ENCODE data around the gene TGFBR3. TPM values are rescaled to one million over a fixed set of nuclear protein-coding genes. Genes with fewer than 3 reads are reported as not detected.

The TGFBR3 gene
- total and polyA plus RNA-seq, 2 experiments from 2014 or later, result 46.8 to 68.3 TPM

GRCh38 chr1:91730801-91731732 is 154.9 kb downstream of the TGFBR3 start:
- Histone ChIP-seq H3K27me3 (no peaks in the 10 kb centered on the region), H3K4me3 (no peak overlapping the region), H3K9me3 (ENCODE audit: low read depth) (no peaks in the 10 kb centered on the region), H3K4me1 (ENCODE audit: insufficient read depth) (peaks cover 21% of the 10 kb centered on the region), H3K4me2 (no peak overlapping the region), H3K79me2 (no peaks in the 10 kb centered on the region), H3K9me2 (replicated peaks; ENCODE audit: insufficient read depth) (no peaks in the 10 kb centered on the region), H4K20me1 (ENCODE audit: insufficient read depth, poor library complexity, severe bottlenecking) (no peaks in the 10 kb centered on the region), H3K27ac (peak overlapping the region; percentile 43), H3K36me3 (replicated peaks; ENCODE audit: insufficient read depth, low read depth) (no peaks in the 10 kb centered on the region), H2AFZ (no peak overlapping the region)
- peak; percentile 68 for DNase-seq (ENCODE audit: low spot score)
- 69% methylated on average over 15 of the region's 15 CpGs for WGBS (ENCODE audit: low lambda C conversion rate, missing lambda C conversion rate)
- no peak for TF ChIP-seq CTCF (IDR thresholded peaks at IDR 0.05; ENCODE audit: poor library complexity)
- TF ChIP-seq EZH2 (IDR thresholded peaks at IDR 0.05; ENCODE audit: borderline replicate concordance), result no peak
- TF ChIP-seq EZH2phosphoT487 (IDR thresholded peaks at IDR 0.05; ENCODE audit: low read depth, severe bottlenecking, unreplicated experiment), result no peak

- Histone ChIP-seq H3K27ac (peak overlapping the region; percentile 43), H3K79me2 (no peaks in the 10 kb centered on the region), H2AFZ (no peak overlapping the region), H3K36me3 (replicated peaks; ENCODE audit: insufficient read depth, low read depth) (no peaks in the 10 kb centered on the region), H3K4me1 (ENCODE audit: insufficient read depth) (peaks cover 18% of the 10 kb centered on the region), H3K4me2 (no peak overlapping the region), H4K20me1 (ENCODE audit: insufficient read depth, poor library complexity, severe bottlenecking) (no peaks in the 10 kb centered on the region), H3K9me2 (replicated peaks; ENCODE audit: insufficient read depth) (no peaks in the 10 kb centered on the region), H3K9me3 (ENCODE audit: low read depth) (no peaks in the 10 kb centered on the region), H3K4me3 (no peak overlapping the region), H3K27me3 (no peaks in the 10 kb centered on the region)
- TF ChIP-seq EZH2phosphoT487 (IDR thresholded peaks at IDR 0.05; ENCODE audit: low read depth, severe bottlenecking, unreplicated experiment) (no peak), CTCF (IDR thresholded peaks at IDR 0.05; ENCODE audit: poor library complexity) (no peak), EZH2 (IDR thresholded peaks at IDR 0.05; ENCODE audit: borderline replicate concordance) (no peak)
- DNase-seq (ENCODE audit: low spot score), result no peak
- 95% methylated on average over 11 of the region's 11 CpGs for WGBS (ENCODE audit: low lambda C conversion rate, missing lambda C conversion rate)
Observed at GRCh38 chr1:91729621-91730358, 156.2 kb downstream of the TGFBR3 start.

GRCh38 chr1:91727763-91728162 is 158.2 kb downstream of the TGFBR3 start:
- no peaks in the 10 kb centered on the region for H3K27me3 ChIP-seq

More at GRCh38 chr1:91727763-91728162, 158.2 kb downstream of the TGFBR3 start:
- H3K9me3 ChIP-seq (ENCODE audit: low read depth), result no peaks in the 10 kb centered on the region
- no peaks in the 10 kb centered on the region for H4K20me1 ChIP-seq (ENCODE audit: insufficient read depth, poor library complexity, severe bottlenecking)
- no peak overlapping the region for H3K4me3 ChIP-seq
- peak overlapping the region; percentile 3 for H3K27ac ChIP-seq
- TF ChIP-seq CTCF (IDR thresholded peaks at IDR 0.05; ENCODE audit: poor library complexity) (no peak), EZH2phosphoT487 (IDR thresholded peaks at IDR 0.05; ENCODE audit: low read depth, severe bottlenecking, unreplicated experiment) (no peak), EZH2 (IDR thresholded peaks at IDR 0.05; ENCODE audit: borderline replicate concordance) (no peak)
- no peaks in the 10 kb centered on the region for H3K79me2 ChIP-seq
- no peak overlapping the region for H3K4me2 ChIP-seq
- no peaks in the 10 kb centered on the region for H3K36me3 ChIP-seq (replicated peaks; ENCODE audit: insufficient read depth, low read depth)
- DNase-seq (ENCODE audit: low spot score), result no peak
- H3K4me1 ChIP-seq (ENCODE audit: insufficient read depth), result peaks cover 10% of the 10 kb centered on the region
- WGBS (ENCODE audit: low lambda C conversion rate, missing lambda C conversion rate), result 93% methylated on average over 2 of the region's 2 CpGs
- H3K9me2 ChIP-seq (replicated peaks; ENCODE audit: insufficient read depth), result no peaks in the 10 kb centered on the region
- H2AFZ ChIP-seq, result no peak overlapping the region
